Ovary (tissue), 9 donors: ENCODE results near the gene PKN1. TPM values are rescaled to one million over a fixed set of nuclear protein-coding genes. Genes with fewer than 3 reads are reported as not detected.

Source experiments
- DNase-seq, 5 donors: peaks; one replicate each; pipeline ENCODE4 v3.0.0-alpha.2; 2019 to 2020
- H3K27ac ChIP-seq, 2 donors: fragments of 200-600 bp; one replicate each; pipeline versions ENCODE4 v1.5.1 to v1.8.0; 2019 to 2022
- H3K27me3 ChIP-seq: fragments of 200-600 bp; one replicate; pipeline ENCODE4 v1.8.0; 2022
- H3K36me3 ChIP-seq: fragments of 200-600 bp; sonication (generic); one replicate; pipeline ENCODE4 v1.5.1; 2019
- H3K4me1 ChIP-seq: one replicate; pipeline ENCODE4 v1.8.1; 2013; ENCODE audit warnings: mild to moderate bottlenecking, moderate library complexity; ENCODE audit not compliant: insufficient read depth
- H3K4me3 ChIP-seq: fragments of 200-600 bp; sonication (generic); one replicate; pipeline ENCODE4 v1.5.1; 2017
- H3K9me3 ChIP-seq, 2 donors: fragments of 200-600 bp in 1 of 2; sonication (generic) in 1 of 2; one replicate each; pipeline versions ENCODE4 v1.5.1 to v1.8.1; 2013 to 2019; ENCODE audit warnings: mild to moderate bottlenecking in 1 of 2, moderate library complexity in 1 of 2
- EP300 ChIP-seq: sonication (generic); formaldehyde crosslinking; IDR thresholded peaks from one replicate; pipeline ENCODE4 v1.6.1; 2017; ENCODE audit warnings: antibody characterized with exemption
- POLR2A ChIP-seq: fragments of 450-650 bp; IDR thresholded peaks from one replicate; pipeline ENCODE4 v1.6.1; 2017; ENCODE audit warnings: antibody characterized with exemption, mild to moderate bottlenecking, moderate library complexity
- WGBS, 3 donors: extraction: QIAGEN DNeasy Blood & Tissue Kit in 1 of 3; methylation state at CpG; one replicate each; pipeline versions ENCODE4 v1.1.5 to v1.1.7; 2013 to 2017; 5-methylcytosine and 5-hydroxymethylcytosine counted together
- intact Hi-C, 4 donors: fragments of 100-400 bp; cut with DNase I; formaldehyde crosslinking; loops; one replicate each; pipeline versions ENCODE4 v1.11.0 to v1.15.1; 2022 to 2023
- polyA plus RNA-seq, 2 donors: library from polyadenylated mRNA; stranded (reverse); fragments of 200-250 nt in 1 of 2; fragments of 350-450 nt in 1 of 2; fragmentation: Illumina TruSeq in 1 of 2; extraction: RNeasy Lipid Tissue Mini Kit (QIAGEN cat#74804) in 1 of 2; gene quantifications; one replicate each; pipeline ENCODE4 v1.2.3, GENCODE V29; 2013 to 2014
- total RNA-seq, 7 donors: library from RNA; depleted of rRNA in 2 of 7; stranded (reverse); fragments of >200 nt in 2 of 7; fragmentation: NEBNext Ultra II Directional in 3 of 7; extraction: Animal tissue kit (Norgen Biotek cat#: 25700) in 3 of 7; gene quantifications; one replicate each; pipeline versions ENCODE4 v1.1.0 to v1.2.4, GENCODE V29; 2016 to 2023
- TF ChIP-seq, protein P1 (sequence below), 3 donors: fragments of 450-650 bp in 2 of 3; fragments of 200-600 bp in 1 of 3; IDR thresholded peaks; one replicate each; pipeline versions ENCODE4 v1.5.1 to v1.8.0; 2016 to 2022; ENCODE audit warnings: antibody characterized with exemption in 3 of 3, mild to moderate bottlenecking in 1 of 3
- donor health status: DM: no; HTN: no; CAD: no; lungs with moderate emphysema.
- donor health status: DM: no; HTN: no; CAD: no.
- donor health status: Bipolar disorder and iron deficiency.
- donor health status: DM: yes; HTN: yes; CAD: no.
- donor health status: DM: no; HTN: no; CAD: no.
- donor health status: DM: yes; HTN: yes; CAD: no.

PKN1 gene
- total and polyA plus RNA-seq, 9 donors = 16.6 to 128 (median 68.6) TPM

DNA sequence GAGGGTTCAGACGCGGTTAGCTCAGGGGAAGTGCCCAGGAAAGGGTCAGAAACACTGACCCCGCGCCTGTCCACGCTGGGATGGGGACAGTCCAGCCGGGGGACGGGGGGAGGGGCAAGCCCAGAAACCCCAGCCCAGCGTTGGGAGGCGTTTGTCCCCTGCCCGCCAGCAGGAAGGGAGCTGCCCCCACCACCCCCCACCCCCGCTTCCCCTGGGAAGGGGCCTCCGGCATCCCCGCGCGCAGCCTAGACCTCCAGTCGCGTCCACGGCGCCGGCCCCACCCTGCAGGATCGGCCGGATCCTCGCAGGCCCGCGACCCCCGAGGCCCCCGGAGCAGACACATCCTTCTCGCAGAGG is 62.5 kb downstream of the PKN1 start:
- H3K4me3 ChIP-seq = peak overlapping the region; percentile 74
- TF ChIP-seq, protein P1, sequence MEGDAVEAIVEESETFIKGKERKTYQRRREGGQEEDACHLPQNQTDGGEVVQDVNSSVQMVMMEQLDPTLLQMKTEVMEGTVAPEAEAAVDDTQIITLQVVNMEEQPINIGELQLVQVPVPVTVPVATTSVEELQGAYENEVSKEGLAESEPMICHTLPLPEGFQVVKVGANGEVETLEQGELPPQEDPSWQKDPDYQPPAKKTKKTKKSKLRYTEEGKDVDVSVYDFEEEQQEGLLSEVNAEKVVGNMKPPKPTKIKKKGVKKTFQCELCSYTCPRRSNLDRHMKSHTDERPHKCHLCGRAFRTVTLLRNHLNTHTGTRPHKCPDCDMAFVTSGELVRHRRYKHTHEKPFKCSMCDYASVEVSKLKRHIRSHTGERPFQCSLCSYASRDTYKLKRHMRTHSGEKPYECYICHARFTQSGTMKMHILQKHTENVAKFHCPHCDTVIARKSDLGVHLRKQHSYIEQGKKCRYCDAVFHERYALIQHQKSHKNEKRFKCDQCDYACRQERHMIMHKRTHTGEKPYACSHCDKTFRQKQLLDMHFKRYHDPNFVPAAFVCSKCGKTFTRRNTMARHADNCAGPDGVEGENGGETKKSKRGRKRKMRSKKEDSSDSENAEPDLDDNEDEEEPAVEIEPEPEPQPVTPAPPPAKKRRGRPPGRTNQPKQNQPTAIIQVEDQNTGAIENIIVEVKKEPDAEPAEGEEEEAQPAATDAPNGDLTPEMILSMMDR (IDR thresholded peaks at IDR 0.05) = no peak
- no peak for TF ChIP-seq EP300
- TF ChIP-seq POLR2A = no peak
- intact Hi-C loops = no loop called here
- no peaks in the 10 kb centered on the region for H3K27me3 ChIP-seq
- H3K9me3 ChIP-seq = no peaks in the 10 kb centered on the region
- H3K36me3 ChIP-seq = no peaks in the 10 kb centered on the region
- DNase-seq = peak in 1 of 5 donors; percentile 37
- no peaks in the 10 kb centered on the region for H3K4me1 ChIP-seq
- WGBS, 3 donors = 1% methylated on average over 19 to 28 of the region's 28 CpGs
- H3K27ac ChIP-seq = peak overlapping the region; percentile 51 to 61

DNA sequence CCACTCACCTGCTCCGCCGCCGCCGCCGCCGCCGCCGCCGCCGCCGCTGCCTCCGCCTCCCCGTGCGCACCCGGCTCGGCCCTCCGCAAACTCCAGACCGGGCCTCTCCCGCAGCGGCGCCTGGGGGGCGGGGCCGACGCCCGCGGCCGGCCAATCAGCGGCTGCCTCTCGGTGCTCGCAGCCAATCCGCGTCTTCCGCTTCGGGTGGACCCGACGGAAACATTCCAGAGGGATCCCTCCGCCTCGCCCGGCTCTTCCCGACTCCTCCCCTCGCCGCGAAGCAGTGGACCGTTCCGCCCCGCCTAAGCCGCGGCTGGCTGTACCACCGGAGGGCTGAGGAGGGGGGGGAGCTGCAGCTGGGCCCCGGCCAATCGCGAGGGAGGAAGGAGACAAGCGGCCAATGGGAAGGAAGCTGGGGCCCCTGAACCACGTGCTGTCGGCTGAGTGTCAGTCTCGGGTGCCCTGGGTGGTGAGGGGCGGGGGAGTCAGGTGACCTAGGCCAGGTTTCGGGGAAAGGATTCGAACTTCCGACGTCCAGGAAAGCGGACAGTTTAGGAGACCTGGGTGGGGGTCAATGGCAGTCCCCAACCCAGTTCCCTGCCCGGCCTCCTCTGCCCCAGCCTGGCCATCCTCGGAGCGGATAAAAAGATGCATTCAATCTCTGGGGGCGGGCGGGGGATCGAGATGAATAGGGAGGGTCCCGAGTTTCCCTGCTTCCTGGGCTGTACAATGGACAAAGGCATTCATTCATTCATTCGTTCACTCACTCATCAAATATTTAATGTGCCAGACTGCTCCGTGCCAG is 63.1 kb downstream of the PKN1 start, which contains the start of gene GIPC1:
TSS of gene GIPC1 (minus strand) at position 99 of the 805 bp plus-strand sequence. CDS start 13,151 bp downstream, outside the sequence.
- H3K9me3 ChIP-seq = no peaks in the 10 kb centered on the region
- H3K27ac ChIP-seq = peak within 1 kb of the TSS; percentile 51 to 61
- H3K36me3 ChIP-seq = no peaks in the 10 kb centered on the region
- intact Hi-C loops = no loop called here
- peak; percentile 97 to 98 (median 98) for DNase-seq
- peak within 1 kb of the TSS; percentile 74 for H3K4me3 ChIP-seq
- H3K27me3 ChIP-seq = no peaks in the 10 kb centered on the region
- TF ChIP-seq POLR2A = peak; percentile 4
- TF ChIP-seq, protein P1 (IDR thresholded peaks at IDR 0.05) = no peak
- WGBS, 3 donors = 0 to 2% (median 1%) methylated on average over 46 to 71 of the region's 71 CpGs
- no peaks in the 10 kb centered on the region for H3K4me1 ChIP-seq

DNA sequence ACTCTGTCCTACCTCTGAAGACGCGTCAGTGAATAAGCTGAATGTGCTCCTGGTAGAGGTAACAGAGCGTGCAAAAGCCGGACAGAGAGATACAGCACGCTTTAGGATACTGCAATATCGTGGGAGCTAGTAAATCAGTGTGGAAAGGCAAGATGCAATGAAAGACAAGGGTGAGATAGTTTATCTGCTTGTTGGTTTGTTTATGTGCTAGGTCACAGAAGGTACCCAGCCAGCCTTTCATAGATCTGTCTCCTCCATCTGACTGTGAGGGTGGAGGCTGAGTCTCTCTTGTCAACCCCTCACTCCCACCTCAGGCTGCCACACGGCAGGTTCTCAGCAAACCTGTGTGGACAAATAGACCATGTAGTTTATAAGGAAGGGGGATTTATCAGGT is 63.7 kb downstream of the PKN1 start:
- Histone ChIP-seq H3K27ac (no peak overlapping the region), H3K27me3 (no peaks in the 10 kb centered on the region), H3K9me3 (no peaks in the 10 kb centered on the region), H3K4me1 (no peaks in the 10 kb centered on the region), H3K4me3 (no peak overlapping the region), H3K36me3 (no peaks in the 10 kb centered on the region)
- TF ChIP-seq EP300 = no peak
- DNase-seq = no peak
- intact Hi-C loops = no loop called here
- WGBS, 3 donors = 16 to 18% (median 17%) methylated on average over 7 of the region's 7 CpGs

DNA sequence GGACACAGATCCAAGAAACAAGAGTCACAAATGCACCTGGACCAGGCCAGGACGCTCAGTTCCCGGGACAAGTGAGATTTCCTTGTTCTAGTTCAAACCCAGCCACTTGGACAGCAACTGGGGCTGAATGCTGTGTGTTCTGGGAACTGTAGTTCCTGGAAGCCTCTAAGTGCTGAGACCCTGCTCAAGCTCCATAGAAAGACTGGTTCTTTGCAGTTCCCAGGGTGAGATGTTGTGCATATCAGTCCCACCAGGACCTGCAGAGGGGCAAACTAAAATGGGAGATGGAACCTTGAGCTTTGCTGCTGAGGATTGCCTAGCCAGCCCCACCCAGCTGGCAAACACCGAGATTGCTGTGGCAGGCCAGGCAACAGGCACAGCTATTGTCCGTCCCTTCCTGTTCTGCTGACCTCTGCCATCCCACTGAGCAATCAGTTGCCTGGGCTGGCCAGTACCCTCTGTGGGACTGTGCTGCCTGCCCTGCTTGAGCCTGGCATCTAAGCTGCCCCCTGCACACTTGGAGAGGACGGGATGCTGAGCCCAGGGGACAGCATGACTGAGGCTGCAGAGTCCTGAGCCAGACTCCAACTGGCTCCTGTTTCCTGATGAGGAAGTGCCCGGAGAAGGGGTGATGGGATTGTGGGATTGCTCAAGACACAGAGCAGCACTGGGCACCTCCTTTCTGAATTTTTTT is 64.3 kb downstream of the PKN1 start:
- Histone ChIP-seq H3K9me3 (no peaks in the 10 kb centered on the region), H3K27me3 (no peaks in the 10 kb centered on the region), H3K4me1 (no peaks in the 10 kb centered on the region), H3K36me3 (no peaks in the 10 kb centered on the region), H3K4me3 (no peak overlapping the region), H3K27ac (no peak overlapping the region)
- DNase-seq = no peak
- intact Hi-C loops = no loop called here
- TF ChIP-seq, protein P1 (IDR thresholded peaks at IDR 0.05) = no peak
- TF ChIP-seq EP300 (no peak), POLR2A (no peak)
- WGBS, 3 donors = 50 to 58% (median 53%) methylated on average over 6 of the region's 6 CpGs
